ENCODE data around the gene USH1C.

- TF ChIP-seq POLR2AphosphoS5 (IDR thresholded peaks at IDR 0.05): no peak
- no peak for TF ChIP-seq CTCF (IDR thresholded peaks at IDR 0.05)
- no peak for TF ChIP-seq POLR2A (IDR thresholded peaks at IDR 0.05)
These were observed 66.9 kb downstream of the USH1C start for GRCh38 chr11:17477361-17477760.

Measured in prostate gland (tissue), 2 donors.